K562 treated with DMSO at 1 percent for 12 hours (cell line): ENCODE data around the gene KAT14. TPM values are rescaled to one million over a fixed set of nuclear protein-coding genes. Genes with fewer than 3 reads are reported as not detected.

Source experiments
- total RNA-seq: library from RNA; unstranded; fragments of 300-600 nt; gene quantifications from 2 replicates; pipeline ENCODE4 v1.2.3, GENCODE V29; 2022; ENCODE audit not compliant: insufficient read depth

KAT14 gene, protein sequence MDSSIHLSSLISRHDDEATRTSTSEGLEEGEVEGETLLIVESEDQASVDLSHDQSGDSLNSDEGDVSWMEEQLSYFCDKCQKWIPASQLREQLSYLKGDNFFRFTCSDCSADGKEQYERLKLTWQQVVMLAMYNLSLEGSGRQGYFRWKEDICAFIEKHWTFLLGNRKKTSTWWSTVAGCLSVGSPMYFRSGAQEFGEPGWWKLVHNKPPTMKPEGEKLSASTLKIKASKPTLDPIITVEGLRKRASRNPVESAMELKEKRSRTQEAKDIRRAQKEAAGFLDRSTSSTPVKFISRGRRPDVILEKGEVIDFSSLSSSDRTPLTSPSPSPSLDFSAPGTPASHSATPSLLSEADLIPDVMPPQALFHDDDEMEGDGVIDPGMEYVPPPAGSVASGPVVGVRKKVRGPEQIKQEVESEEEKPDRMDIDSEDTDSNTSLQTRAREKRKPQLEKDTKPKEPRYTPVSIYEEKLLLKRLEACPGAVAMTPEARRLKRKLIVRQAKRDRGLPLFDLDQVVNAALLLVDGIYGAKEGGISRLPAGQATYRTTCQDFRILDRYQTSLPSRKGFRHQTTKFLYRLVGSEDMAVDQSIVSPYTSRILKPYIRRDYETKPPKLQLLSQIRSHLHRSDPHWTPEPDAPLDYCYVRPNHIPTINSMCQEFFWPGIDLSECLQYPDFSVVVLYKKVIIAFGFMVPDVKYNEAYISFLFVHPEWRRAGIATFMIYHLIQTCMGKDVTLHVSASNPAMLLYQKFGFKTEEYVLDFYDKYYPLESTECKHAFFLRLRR
- total RNA-seq, result 2.1 and 5.2 TPM in 2 replicates

GRCh38 chr20:18137412-18138265 is at the start of gene KAT14, which contains the start of gene PET117:
Gene KAT14 (plus strand): TSS chr20:18137863. CDS start chr20:18142661, 4,798 bp downstream.
Gene PET117 (plus strand): TSS chr20:18137863. CDS start chr20:18137956, 93 bp downstream.

Other genes starting within 250 kb of the KAT14 start
- 55.6 and 67.2 TPM in 2 replicates for gene SNX5, start 169.1 kb upstream of the KAT14 start, total RNA-seq
- 18.4 and 41.6 TPM in 2 replicates for gene MGME1, start 168.8 kb upstream of the KAT14 start, total RNA-seq
- not detected in 2 replicates for gene OVOL2, start 79.9 kb upstream of the KAT14 start, total RNA-seq
- gene PET117, start within 50 bp of the KAT14 start, total RNA-seq, result 10.3 and 11.5 TPM in 2 replicates
- 6.1 and 6.5 TPM in 2 replicates for gene ZNF133, start 150.7 kb downstream of the KAT14 start, total RNA-seq